Mucosa of rectum (tissue), 2 donors: ENCODE measurements around the gene TEK.
"Not testable (repeated sequence)": the region's sequence is repeated elsewhere in the genome, so short reads cannot be mapped to it uniquely, and the experiment has no call there.

ENCODE experiments used
- H3K27ac ChIP-seq, 2 donors: one replicate each; pipeline ENCODE4 v1.7.0; 2013; ENCODE audit warnings: inconsistent platforms in 2 of 2, low read depth in 2 of 2, low read length in 2 of 2
- H3K27me3 ChIP-seq, 2 donors: one replicate each; pipeline ENCODE4 v1.7.0; 2013; ENCODE audit warnings: low read length in 2 of 2; ENCODE audit not compliant: control insufficient read depth in 2 of 2, insufficient read depth in 2 of 2
- H3K36me3 ChIP-seq, 2 donors: one replicate each; pipeline ENCODE4 v1.7.0; 2013; ENCODE audit warnings: low read length in 2 of 2; ENCODE audit not compliant: control insufficient read depth in 2 of 2, insufficient read depth in 2 of 2
- H3K4me1 ChIP-seq, 2 donors: one replicate each; pipeline ENCODE4 v1.7.0; 2013; ENCODE audit warnings: low read length in 2 of 2, mild to moderate bottlenecking in 1 of 2; ENCODE audit not compliant: control insufficient read depth in 2 of 2, insufficient read depth in 2 of 2
- H3K4me3 ChIP-seq, 2 donors: one replicate each; pipeline ENCODE4 v1.7.0; 2013; ENCODE audit warnings: low read length in 2 of 2
- H3K9ac ChIP-seq, 2 donors: one replicate each; pipeline ENCODE4 v1.7.0; 2013; ENCODE audit warnings: low read length in 2 of 2, low read depth in 1 of 2, mild to moderate bottlenecking in 1 of 2
- H3K9me3 ChIP-seq, 2 donors: one replicate each; pipeline ENCODE4 v1.7.0; 2013; ENCODE audit warnings: low read length in 2 of 2; ENCODE audit not compliant: control insufficient read depth in 2 of 2
- donor health status: healthy.
- donor health status: Normal muscosa, but diverticular disease.

The TEK gene

DNA sequence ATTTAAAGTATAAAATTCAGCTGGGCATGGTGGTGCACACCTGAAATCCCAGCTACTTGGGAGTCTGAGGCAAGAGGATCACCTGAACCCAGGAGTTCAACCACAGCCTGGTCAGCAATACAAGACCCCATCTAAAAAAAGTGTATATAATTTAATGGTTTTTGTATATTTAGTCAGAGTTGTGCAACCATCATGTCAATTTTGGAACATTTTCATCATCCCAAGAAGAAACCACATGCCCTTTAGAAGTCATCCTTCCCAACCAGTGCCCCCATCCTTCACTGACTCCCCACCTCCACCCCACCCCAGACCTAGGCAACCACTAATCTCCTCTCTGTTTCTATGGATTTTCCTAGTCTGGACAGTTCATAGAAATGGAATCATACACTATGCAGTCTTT is 18.8 kb upstream of the TEK start:
- H3K4me1 ChIP-seq = no peaks in the 10 kb centered on the region

DNA sequence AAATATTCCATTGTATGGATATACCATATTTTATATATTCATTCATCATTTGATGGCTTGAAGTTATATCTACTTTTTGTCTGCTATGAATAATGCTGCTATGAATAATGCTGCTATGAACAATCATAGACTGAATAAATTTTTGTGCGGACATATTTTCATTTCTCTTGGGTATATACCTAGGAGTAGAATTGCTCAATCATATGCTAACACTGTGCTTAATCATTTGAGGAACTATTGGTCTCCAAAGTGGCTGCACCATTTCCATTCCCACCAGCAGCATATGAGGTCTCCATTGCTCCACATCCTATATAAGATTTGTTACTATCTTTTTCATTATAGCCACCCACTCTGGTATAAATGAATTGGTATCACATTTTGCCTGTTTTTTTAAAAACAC is 18.3 kb upstream of the TEK start:
- Histone ChIP-seq H3K9me3 (no peaks in the 10 kb centered on the region), H3K36me3 (no peaks in the 10 kb centered on the region), H3K9ac (no peak overlapping the region), H3K4me1 (no peaks in the 10 kb centered on the region), H3K27ac (no peak overlapping the region), H3K27me3 (no peaks in the 10 kb centered on the region), H3K4me3 (no peak overlapping the region)

More for the DNA sequence above, 18.8 kb upstream of the TEK start:
- Histone ChIP-seq H3K27me3 (no peaks in the 10 kb centered on the region), H3K36me3 (no peaks in the 10 kb centered on the region), H3K4me3 (no peak overlapping the region), H3K27ac (no peak overlapping the region), H3K9ac (no peak overlapping the region), H3K9me3 (no peaks in the 10 kb centered on the region)

DNA sequence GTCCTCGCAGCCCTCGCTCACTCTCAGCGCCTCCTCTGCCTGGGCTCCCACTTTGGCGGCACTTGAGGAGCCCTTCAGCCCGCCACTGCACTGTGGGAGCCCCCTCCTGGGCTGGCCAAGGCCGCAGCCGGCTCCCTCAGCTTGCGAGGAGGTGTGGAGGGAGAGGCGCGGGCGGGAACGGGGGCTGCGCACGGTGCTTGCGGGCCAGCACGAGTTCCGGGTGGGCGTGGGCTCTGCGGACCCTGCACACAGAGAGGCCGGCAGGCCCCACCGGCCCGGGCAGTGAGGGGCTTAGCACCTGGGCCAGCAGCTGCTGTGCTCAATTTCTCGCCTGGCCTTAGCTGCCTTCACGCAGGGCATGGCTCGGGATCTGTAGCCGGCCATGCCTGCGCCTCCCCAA is 16.5 kb upstream of the TEK start:
- not testable (repeated sequence) for H3K4me3 ChIP-seq, H3K27me3 ChIP-seq, H3K9me3 ChIP-seq, H3K27ac ChIP-seq, H3K36me3 ChIP-seq, H3K9ac ChIP-seq, H3K4me1 ChIP-seq

DNA sequence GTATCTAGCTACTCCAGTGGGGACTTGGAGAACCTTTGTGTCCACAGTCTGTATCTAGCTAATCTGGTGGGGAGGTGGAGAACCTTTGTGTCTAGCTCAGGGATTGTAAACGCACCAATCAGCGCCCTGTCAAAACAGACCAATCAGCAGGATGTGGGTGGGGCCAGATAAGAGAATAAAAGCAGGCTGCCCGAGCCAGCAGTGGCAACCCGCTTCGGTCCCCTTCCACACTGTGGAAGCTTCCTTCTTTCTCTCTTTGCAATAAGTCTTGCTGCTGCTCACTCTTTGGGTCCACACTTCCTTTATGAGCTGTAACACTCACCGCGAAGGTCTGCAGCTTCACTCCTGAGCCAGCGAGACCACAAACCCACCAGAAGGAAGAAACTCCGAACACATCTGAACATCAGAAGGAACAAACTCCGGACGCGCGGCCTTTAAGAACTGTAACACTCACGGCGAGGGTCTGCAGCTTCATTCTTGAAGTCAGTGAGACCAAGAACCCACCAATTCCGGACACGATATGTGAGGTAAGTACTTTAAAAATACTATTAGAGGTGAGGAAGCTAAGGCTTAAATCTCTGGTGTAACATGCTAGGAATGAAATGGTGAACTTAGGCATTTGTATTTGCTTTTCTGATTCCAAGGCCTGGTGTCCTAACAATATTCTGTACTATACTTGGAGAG is 15.5 kb upstream of the TEK start:
- not testable (repeated sequence) for H3K9me3 ChIP-seq, H3K4me1 ChIP-seq, H3K9ac ChIP-seq, H3K36me3 ChIP-seq, H3K4me3 ChIP-seq, H3K27ac ChIP-seq, H3K27me3 ChIP-seq

DNA sequence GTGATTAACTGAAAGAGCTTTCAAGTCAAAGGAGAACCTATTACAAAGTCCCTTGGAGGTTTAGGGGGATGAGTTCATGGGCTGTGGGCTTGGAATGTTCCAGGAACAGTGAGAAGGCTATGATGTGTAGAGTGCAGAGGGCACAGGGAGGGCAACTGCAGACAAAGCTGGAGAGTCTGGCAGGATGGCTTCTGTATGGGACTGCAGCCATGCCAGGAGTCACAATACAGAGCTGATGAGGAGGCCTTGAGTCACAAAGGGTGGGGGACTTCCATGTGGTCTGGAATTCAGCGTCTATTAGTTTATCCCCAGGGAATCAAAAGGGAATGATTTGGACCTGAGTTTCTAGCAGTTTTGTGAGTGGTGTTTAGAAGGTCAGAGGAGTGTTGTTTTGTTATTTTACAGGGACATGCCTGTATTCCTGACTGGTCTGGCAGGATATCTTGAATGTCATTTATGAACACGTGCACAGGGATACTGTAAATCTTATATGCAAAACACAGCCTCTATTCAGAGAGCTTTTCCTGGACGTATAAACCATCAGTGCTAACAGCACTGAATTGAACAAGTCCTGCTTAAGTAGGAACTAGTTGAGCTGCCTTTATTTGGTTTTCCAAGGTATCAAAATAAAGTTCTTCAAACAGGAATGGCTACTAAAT is 14.3 kb upstream of the TEK start:
- no peak overlapping the region for H3K4me3 ChIP-seq
- H3K27me3 ChIP-seq = no peaks in the 10 kb centered on the region
- no peaks in the 10 kb centered on the region for H3K9me3 ChIP-seq
- H3K9ac ChIP-seq = no peak overlapping the region
- H3K4me1 ChIP-seq = no peaks in the 10 kb centered on the region
- H3K36me3 ChIP-seq = no peaks in the 10 kb centered on the region
- H3K27ac ChIP-seq = no peak overlapping the region

DNA sequence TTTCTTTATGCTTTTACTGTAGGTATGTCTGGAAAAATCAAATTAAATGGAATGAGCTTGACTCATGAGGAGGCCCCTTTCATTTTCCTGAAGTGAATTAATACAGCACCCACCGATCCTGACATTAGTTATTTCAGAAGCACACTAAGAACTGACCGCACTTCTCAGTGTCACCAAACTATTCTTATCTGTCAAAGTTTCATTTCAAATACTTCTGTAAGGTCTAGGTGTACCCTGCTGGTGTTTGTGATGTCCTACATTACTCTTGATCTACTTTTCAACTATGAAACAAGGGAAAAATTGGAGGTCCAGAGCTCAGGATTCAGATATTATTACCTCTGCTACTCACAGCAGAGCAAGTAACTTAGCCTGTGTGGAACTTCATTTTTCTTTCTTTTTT is 1.8 kb upstream of the TEK start:
- Histone ChIP-seq H3K9ac (no peak overlapping the region), H3K36me3 (no peaks in the 10 kb centered on the region), H3K27me3 (no peaks in the 10 kb centered on the region), H3K4me3 (no peak overlapping the region), H3K27ac (no peak overlapping the region), H3K9me3 (no peaks in the 10 kb centered on the region), H3K4me1 (no peaks in the 10 kb centered on the region)

DNA sequence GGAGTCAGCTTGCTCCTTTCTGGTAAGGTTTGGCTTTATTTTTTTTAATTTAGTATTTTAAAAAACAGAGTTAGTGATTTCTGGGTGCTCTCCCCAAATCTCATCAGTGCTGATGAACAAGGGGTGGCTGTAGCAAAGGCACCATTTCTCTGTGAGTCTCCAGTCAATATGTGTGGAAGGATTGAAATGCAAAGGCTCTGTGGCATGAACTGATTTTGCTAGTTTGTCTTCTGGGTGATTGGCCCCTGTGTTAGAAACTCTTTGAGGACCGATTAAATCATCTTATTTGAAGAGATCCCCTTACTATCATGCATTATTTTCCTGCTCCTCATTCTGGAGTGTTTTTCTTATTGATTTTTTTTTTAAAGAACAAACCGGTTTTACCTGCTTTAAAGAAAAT is 596 bp downstream of the TEK start:
- H3K4me3 ChIP-seq = peak overlapping the region in 1 of 2 donors; percentile 42
- H3K9me3 ChIP-seq = no peaks in the 10 kb centered on the region
- H3K4me1 ChIP-seq = no peaks in the 10 kb centered on the region
- H3K36me3 ChIP-seq = no peaks in the 10 kb centered on the region
- H3K9ac ChIP-seq = no peak overlapping the region
- H3K27me3 ChIP-seq = no peaks in the 10 kb centered on the region
- H3K27ac ChIP-seq = peak overlapping the region in 1 of 2 donors; percentile 14

DNA sequence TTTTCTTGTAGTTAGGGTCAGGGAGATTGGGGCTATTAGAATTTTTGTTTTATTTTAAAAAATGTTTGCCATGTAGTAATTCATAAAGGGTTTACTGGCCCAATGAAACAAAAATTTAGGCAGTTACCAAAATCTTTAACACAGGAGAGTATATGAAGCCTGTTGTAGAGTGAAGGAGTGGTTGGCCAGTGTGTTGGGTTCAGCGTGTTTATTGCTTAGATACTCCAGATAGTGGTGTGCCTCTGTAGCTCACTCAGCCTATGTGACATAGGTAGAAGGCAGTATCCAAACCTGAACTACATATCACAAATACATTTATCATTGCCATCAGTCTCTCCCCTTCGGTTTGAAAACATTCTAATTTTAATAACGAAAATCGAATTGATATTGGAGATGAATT is 1.2 kb downstream of the TEK start:
- Histone ChIP-seq H3K9me3 (no peaks in the 10 kb centered on the region), H3K27ac (no peak overlapping the region), H3K4me1 (no peaks in the 10 kb centered on the region), H3K27me3 (no peaks in the 10 kb centered on the region), H3K9ac (no peak overlapping the region), H3K36me3 (no peaks in the 10 kb centered on the region), H3K4me3 (no peak overlapping the region)

DNA sequence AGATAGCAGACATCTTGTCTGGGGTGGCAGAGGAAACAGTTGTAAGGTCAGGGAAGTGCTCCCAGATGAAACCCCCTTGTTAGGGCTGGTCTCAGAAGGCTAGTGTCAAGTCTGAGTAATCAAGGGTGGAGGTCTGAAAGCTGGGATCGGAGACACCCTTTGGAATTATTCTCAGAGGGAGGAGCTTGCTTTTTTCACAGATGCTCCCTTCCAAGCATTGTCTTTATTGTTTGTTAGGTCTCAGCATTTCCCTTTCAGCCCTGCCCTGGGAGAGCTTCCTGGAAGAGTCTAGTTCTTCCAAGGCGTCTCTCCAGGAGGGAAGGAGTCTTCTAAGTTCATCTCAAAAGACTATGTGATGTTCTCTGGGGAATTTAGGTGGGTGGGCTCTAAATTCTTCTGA is 3.2 kb downstream of the TEK start:
- H3K27ac ChIP-seq = no peak overlapping the region
- no peaks in the 10 kb centered on the region for H3K4me1 ChIP-seq

DNA sequence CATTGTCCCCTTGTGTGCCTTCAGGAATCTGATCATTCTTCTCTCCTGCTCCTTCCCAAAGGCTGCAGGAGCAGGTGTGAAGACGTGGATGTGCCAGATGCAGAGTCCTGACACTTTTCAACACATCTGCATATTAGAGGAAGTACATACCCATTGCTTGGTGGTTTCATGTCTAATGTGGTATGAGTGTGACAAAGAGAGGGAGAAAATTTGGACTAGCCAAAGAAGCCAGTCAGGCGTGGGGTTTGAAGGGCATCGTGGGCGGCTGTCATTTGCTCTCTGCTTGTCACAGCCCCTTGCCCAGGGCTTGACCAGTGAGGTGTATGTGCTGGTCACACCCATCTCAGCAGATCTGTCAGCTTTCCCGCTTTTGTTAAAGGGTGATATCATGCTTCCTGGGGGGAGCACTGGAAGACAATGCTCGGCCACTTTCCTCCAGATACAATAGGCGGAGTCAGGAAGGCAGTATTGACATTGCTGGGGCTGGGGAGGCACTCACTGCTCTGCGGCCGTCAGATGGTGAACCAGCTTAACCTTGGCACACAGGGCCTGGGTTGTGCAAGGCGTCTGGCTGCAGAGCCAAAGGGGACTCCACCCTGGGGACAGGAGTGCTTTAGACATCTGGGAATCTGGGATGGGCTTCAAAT is 8.6 kb downstream of the TEK start:
- peaks cover 0 to 4% of the 10 kb centered on the region in 2 donors for H3K4me1 ChIP-seq
- peak overlapping the region; percentile 61 to 66 for H3K27ac ChIP-seq
- no peak overlapping the region for H3K9ac ChIP-seq
- H3K36me3 ChIP-seq = no peaks in the 10 kb centered on the region
- no peaks in the 10 kb centered on the region for H3K9me3 ChIP-seq
- no peaks in the 10 kb centered on the region for H3K27me3 ChIP-seq
- no peak overlapping the region for H3K4me3 ChIP-seq

More for the DNA sequence above, 3.2 kb downstream of the TEK start:
- H3K36me3 ChIP-seq = no peaks in the 10 kb centered on the region
- H3K9ac ChIP-seq = no peak overlapping the region
- no peaks in the 10 kb centered on the region for H3K27me3 ChIP-seq
- no peak overlapping the region for H3K4me3 ChIP-seq
- no peaks in the 10 kb centered on the region for H3K9me3 ChIP-seq
